Ammon's horn (tissue), 1 donor: ENCODE results near the gene GJB5.
"Not testable (repeated sequence)": the region's sequence is repeated elsewhere in the genome, so short reads cannot be mapped to it uniquely, and the experiment has no call there.

Experiments
- DNase-seq: peaks from one replicate; pipeline ENCODE4 v3.0.0-alpha.2; 2016; ENCODE audit warnings: low spot score

The GJB5 gene

DNA sequence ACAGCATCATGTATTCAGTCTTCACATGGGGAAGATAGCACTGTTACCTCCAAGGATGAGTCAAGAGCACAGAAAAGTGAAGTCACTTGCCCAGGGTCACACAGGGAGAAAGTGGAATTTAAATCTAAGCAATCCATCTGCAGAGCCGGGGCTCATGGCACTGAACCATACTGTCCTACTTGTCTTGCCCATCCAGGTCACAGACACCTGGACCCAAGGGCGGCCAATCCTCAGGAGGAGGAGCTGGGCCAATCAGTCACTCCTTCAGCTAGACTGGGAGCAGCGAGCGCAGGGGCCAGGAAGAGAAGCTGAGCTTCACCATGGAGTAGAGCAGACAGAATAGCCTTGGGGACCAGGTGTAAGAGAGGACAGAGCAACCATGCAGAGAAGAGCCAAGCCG, 9.2 kb upstream of the GJB5 start:
- no peak for DNase-seq

DNA sequence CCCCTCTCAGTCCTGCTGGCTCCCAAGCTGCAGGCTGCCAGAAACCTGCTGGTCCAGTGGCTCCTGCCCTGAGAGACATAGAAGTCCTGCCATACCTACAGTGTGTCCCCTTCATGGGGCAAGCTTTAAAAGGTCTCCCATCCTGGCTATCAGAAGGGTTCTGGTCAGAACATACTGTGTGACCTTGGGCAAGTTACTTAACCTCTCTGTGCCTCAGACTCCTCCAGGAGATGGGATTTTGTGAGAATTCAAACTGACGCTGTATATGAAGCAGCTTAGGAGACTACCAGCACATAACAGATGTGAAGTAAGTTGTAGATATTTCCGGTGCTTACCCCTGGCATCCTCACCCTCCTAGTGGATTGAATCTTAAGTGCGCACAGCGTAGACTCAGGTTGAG, 8.7 kb upstream of the GJB5 start:
- DNase-seq: no peak

DNA sequence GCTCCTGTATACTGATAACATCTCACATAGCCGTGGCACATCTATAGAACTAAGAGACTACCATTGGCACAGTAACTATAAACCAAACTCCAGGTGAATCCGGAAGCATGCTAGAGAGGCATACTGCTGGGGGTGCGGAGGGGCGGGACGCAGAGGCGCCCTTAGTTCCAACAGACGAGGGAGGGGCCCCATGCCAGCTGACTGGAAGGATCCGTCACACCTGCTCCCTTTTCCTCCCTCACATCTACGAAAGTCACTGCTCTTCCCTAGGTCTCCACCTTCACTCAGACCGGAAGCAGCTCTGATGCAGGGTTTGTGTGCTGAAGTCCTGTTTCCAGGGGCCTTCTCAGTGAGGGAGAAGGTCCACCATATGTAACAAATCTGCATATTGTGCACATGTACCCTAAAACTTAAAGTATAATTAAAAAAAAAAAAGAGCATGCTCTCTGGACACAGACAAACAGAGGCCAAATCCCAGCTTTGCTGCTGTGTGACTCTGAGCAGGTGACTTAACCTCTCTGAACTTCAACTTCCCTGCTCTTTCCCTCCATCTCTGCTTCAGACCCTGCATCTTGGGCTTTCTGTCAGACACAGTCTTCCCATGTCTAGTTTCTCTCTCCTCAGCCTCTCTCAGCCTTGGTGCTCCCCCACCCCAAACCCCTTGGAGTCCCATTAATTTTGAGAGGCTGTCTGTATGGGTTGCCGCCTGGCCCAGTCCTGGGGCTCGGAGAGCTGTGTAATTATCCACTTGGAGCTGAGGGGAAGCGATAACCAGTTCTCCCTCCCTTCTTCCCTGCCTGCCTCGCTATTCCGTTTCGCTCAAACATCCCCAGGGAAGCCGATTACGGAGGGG, 7.8 kb upstream of the GJB5 start:
- no peak for DNase-seq

DNA sequence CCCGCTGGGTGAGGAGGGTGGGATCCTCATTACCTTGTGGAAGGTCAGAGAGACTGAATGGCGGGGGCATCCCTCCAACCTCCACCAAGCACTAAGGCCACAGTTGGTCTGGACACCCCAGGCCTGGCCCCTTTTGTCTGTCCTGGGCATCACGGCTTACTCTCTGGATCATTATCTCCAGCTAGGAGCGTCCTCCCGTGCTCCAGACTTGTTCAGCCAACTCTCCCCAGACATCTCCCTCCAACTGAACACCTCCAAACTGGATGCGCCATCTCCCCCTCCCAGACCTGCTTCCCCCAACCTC, 7.3 kb upstream of the GJB5 start:
- no peak for DNase-seq

DNA sequence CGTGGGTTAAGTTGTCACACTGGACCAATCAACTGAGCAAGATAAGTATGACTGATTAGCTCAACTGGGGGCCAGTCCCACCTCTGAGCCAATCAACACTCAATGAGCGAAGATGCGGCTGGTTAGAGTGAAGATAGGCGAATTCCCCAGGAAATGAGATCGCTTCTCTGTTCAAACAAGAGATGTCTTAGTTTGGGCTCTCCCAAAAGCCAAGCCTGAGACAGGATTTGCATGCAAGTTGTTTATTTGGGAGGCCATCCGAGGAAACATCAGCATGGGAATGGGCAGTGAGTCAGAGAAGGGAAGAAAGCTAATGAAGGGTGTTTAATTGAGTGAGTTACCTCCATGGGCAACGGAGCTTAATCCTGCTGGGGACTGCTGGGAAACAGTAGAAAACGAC, 4.9 kb upstream of the GJB5 start:
- no peak for DNase-seq

DNA sequence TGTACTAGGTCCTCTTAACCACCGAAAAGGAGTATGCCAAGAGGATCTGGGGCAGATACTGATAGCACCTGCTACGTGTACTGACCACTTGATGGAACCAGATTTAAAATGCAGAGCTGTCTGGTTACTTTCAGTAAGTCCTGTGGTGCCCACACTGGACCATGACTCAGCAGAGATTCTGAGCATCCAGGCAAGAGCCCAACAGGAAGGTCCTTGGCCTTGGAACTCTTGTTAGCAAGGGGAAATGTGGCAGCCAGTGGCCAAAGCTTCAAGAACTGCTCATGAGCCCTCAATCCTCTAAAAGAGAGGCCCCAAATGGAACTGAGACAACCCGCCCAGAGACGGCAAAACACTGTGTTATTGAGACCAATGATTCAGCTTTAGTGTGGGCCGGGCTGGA, 4.2 kb upstream of the GJB5 start:
- no peak for DNase-seq

DNA sequence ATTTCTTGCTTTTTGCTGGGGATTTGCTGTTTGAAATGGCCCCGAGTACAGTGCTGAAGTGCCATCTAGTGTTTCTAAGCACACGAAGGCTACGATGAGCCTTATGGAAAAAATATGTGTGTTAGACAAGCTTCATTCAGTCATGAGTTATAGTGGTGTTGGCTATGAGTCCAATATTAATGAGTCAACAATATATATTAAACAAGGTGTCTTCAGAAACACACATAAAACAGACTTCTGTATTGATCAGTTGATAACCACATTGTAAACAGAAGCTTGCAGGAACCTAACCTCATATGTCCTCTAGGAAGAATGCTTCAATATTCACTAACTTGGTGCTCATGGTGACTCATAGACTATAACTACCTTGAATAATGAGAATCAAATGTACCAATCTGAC, 1.7 kb upstream of the GJB5 start:
- DNase-seq: no peak

DNA sequence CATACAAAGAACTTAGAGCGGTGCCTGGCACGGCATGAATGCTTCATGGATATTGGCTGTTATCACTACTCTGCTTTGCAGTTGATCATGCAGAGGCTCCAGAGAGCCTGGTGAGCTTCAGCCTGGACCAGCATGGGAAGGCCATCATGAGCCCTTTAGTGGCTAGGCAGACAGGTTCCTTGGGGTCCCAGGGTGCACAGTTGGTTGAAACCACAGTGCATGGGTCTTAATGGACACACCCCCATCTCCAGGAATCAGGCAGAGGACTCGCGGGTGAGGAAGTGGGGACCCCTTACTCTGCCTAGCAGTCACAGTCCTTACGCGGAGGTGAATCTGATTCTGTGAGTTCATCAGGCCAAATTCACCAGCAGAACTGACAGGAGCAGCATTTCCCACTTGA, 1.1 kb downstream of the GJB5 start:
- no peak for DNase-seq

DNA sequence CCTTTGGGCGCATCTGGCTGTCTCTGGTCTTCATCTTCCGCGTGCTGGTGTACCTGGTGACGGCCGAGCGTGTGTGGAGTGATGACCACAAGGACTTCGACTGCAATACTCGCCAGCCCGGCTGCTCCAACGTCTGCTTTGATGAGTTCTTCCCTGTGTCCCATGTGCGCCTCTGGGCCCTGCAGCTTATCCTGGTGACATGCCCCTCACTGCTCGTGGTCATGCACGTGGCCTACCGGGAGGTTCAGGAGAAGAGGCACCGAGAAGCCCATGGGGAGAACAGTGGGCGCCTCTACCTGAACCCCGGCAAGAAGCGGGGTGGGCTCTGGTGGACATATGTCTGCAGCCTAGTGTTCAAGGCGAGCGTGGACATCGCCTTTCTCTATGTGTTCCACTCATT, 2.5 kb downstream of the GJB5 start:
- DNase-seq: no peak

DNA sequence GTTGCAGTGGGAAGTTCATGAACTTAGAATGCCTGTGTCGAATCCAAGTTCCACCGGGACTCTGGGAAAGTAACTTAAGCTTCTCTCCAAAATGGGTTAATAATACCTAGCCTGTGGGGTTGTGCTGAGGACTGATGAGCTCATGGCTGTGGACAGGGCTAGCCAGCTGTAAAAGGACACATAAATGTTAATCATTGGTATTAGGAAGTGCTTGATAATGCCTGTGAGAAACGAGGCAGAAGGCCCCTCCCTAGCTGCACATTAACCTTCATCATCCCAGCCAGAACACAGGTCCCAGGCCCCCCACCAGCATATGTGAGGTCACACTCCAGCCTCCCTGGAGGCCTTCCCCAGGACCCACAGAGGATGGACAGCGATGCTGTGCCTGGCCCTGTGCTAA, 3.9 kb downstream of the GJB5 start:
- no peak for DNase-seq

DNA sequence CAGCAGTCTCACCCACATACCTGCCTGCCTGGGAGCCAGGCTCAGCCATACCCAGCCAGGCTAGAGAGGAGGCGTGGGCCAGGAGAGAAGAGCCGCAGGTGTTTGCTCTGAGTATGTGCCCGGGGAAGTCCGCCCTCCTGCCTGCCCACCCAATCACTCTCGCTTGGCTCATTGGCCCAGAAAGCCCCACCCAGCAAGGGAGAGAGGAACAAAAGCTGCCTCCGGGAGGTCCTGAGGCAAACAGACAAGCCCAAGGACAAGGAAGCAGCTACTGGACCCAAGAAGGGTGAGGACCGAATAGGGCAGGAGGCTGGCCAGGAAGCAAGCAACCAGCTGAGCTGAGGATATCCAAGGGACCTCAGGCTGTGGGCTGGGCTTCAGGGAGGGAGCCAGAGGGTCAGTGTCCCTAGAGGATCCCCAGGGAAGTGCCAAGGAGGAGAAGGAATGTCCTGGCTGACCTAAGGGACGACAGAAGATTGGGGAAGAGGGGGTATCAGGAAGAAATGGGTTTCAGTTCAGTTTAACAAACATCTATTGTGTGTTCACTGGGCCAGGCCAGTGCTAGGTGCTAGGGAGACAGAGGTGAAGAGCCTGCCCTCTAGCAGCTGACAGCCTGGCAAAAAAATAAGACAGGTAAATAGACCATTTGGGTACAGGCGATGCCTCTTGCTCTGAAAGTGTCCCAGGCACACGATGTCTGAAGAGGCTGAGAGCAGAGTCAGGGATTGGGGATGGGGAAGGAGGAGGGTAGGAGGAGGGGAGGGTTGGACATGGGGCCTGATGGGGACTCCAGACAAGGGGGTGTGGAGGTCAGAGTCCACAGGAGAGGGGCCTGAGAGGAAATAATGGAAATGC, 4.9 kb downstream of the GJB5 start, which contains the start of gene GJB4:
GJB4 (plus strand) TSS at position 238 of the 855 bp plus-strand sequence. CDS start 1,515 bp downstream, outside the sequence.
- DNase-seq: no peak

DNA sequence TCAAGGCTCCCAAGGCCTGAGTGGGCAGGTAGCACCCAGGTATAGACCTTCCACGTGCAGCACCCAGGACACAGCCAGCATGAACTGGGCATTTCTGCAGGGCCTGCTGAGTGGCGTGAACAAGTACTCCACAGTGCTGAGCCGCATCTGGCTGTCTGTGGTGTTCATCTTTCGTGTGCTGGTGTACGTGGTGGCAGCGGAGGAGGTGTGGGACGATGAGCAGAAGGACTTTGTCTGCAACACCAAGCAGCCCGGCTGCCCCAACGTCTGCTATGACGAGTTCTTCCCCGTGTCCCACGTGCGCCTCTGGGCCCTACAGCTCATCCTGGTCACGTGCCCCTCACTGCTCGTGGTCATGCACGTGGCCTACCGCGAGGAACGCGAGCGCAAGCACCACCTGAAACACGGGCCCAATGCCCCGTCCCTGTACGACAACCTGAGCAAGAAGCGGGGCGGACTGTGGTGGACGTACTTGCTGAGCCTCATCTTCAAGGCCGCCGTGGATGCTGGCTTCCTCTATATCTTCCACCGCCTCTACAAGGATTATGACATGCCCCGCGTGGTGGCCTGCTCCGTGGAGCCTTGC, 6.4 kb downstream of the GJB5 start:
- no peak for DNase-seq

DNA sequence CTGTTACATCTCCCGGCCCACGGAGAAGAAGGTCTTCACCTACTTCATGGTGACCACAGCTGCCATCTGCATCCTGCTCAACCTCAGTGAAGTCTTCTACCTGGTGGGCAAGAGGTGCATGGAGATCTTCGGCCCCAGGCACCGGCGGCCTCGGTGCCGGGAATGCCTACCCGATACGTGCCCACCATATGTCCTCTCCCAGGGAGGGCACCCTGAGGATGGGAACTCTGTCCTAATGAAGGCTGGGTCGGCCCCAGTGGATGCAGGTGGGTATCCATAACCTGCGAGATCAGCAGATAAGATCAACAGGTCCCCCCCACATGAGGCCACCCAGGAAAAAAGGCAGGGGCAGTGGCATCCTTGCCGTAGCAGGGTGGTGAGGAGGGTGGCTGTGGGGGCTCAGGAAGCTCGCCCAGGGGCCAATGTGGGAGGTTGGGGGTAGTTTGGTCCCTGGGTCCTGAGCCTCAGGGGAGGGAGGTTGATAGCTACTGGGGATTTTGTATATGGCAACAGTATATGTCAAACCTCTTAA, 7.0 kb downstream of the GJB5 start:
- no peak for DNase-seq

DNA sequence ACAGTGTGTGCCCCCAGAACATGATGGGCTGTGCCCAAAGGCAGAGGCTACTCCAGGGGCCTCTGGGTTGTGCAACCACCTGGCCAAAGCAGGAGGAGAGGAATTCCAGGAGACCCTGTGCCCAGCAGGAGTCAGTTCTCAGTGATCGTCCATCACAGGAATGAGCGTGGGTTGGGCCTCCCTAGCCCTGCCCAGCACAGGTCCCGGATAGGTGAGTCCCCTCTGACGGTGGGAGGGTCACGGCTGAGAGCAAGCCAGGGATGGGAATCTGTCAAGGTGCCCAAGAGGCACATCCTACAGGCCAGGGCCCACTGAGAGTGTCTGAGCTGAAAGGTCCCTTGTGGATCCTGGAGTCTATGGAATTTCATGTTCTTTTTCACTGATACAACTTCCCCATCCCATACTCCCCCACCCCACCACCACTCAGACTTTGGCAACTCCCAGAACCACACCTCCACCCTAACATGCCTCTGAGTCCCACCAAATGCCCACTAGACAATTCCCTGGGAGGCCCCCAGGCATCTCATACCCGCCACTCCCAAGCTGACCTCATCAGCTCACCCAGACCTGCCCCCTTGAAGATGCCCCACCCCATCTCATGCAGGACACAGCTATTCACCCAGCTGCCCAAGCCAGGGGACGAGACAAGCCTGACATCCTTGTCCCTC, 7.8 kb downstream of the GJB5 start:
- no peak for DNase-seq

DNA sequence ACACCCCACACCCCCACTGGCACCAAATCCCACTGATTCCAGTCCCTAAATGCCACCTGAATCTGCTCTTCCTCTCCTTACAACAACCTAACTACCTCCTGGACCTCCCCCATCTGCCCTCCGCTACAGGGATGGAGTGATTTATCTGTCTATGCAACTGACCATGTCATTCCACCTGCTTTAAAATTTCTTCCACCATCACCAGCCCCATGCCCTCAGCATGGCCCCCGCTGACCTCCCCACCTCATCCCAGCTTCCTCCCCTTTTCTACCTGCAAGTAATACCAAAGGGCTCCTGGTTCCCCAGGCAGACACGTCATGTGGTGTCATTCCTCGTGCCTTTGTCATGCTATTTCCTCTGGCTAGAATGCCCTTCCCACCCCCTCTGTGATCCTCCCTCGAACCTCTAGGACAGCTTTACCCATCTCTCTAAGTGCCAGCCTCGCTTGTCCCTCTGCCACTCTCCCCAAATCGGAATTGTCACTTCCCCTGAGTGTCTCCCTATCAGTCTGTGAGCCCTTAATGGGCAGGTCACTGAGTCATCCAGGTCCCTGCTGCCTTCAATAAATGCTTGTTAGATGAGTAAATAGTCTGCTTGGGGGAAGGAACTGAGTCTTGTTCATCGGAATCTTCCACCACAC, 8.4 kb downstream of the GJB5 start:
- DNase-seq: no peak

DNA sequence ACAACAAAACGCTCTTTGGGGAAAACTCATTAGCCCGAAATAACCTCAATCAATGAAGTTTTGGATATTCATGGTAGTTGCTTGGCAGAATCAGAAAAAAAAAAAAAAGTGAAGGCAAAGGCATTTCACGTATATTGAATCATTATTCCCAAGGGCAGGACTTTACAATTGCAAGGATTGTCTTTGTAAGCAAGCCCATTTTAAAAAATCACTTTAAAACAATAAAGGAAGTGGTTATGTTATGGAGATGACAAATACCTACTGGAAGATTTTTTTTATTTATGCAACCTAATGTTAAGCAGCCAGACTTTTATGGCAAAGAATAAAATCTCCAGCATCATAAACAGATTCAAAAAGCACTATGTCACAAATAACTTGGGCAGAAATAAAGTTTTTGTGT, 14.0 kb downstream of the GJB5 start:
- no peak for DNase-seq

DNA sequence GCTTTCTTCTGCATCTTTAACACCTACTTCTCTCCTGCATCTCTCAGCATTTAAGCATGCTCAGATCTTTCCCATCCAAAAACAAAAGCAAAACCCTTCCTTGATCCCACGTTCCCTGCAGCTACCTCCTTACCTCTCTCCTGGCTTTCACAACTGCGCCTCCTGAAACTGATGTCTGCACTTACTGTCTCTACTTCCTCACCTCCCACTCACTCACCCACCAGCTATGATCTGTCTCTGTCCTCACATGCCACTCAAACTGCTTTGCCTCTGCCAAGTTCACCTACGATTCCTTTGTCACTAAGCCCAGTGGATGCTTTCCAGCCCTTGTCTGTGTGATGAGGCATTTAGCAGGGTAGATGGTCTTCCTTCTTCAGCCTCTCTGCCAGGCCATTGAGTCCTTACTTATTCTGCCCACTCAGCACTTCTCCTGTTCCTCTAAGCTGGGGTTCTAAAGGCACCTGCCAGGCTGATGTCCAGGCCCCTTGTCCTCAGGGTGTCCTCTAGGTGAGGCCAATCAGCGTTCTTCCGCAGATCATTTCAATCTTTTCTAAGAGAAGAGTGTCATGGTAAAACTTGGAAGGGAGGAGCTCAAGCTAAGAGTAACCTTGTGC, 16.2 kb downstream of the GJB5 start:
- DNase-seq: peak; percentile 80

DNA sequence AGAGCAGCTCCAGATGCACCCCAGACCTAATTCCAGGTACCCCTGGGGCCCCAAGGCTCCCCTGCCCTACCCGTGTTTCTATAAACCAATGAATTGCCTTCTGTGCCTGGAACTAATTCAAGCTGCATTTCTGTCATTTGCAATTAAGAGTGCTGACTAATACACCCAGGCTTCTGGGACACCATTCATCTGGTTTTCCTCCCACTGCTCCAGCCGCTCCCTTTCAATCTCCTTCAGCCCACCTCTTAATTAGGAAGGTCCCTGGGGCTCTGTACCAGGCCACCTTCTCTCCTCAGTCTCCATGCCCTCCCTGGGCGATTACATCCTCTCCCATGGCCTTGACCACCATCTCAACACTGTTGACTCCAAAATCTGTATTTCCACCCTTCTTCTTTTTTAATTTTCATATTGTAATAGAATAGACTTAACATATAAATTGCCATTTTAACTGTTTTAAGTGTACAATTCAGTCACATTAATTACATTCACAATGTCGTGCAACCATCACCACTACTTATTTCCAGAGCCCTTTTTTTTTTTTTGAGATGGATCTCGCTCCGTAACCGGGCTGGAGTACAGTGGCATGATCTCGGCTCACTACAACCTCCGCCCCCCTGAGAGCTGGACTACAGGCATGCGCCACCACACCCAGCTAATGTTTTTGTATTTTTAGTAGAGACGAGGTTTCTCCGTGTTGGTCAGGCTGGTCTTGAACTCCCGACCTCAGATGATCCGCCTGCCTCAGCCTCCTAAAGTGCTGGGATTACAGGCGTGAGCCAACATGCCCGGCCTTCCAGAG, 16.9 kb downstream of the GJB5 start:
- peak; percentile 49 for DNase-seq

DNA sequence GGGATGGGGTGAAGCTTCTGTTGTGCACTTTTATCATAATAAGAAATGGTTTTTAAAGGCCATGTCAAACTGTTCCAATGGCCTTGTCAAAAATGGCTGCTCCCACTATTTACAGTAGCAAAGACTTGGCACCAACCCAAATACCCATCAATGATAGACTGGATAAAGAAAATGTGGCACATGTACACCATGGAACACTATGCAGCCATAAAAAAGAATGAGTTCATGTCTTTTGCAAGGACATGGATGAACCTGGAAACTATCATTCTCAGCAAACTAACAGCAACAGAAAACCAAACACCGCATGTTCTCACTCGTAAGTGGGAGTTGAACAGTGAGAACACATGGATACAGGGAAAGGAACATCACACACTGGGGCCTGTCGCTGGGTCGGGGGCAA, 18.3 kb downstream of the GJB5 start:
- DNase-seq: not testable (repeated sequence)

DNA sequence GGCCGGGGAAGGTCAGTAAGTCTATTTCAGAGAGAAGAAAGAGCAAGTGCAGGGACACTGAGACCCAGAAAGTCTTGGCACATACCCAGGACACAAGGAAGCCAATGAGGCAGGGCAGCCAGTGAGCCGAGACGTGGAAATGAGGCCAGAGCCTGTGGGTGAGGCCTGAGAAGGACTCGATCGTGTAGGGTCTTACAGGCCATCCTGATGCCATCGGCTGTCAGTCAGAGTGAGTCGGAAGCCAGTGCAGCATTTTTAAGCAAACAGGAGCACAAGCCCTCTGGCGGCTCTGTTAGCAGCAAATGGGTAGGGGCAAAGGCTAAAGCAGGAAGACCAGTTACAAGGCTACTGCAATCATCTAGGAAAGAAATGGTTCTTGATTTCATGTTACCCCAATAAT, 20.1 kb downstream of the GJB5 start:
- DNase-seq: no peak
